ENCODE results near the gene EIF3I. TPM values are rescaled to one million over a fixed set of nuclear protein-coding genes. Genes with fewer than 3 reads are reported as not detected.

EIF3I gene
- total and polyA plus RNA-seq, 2 experiments from 2014 or later = 228 to 274 TPM

GRCh38 chr1:32276032-32276782 lies 54.0 kb downstream of the EIF3I start:
- TF ChIP-seq ZNF331 (CRISPR knock-in tag; IDR thresholded peaks at IDR 0.05; ENCODE audit: low read depth) = no peak
- TF ChIP-seq EZH2phosphoT487 (IDR thresholded peaks at IDR 0.05; ENCODE audit: unreplicated experiment) = no peak
- no peak for TF ChIP-seq NANOG (IDR thresholded peaks at IDR 0.05; ENCODE audit: borderline replicate concordance)
- TF ChIP-seq CTCF (conservative IDR thresholded peaks at IDR 0.05; ENCODE audit: low read depth in 2 of 2) = no peak
- no peak overlapping the region for H3K27ac ChIP-seq (ENCODE audit: low read depth)
- peaks cover 39% of the 10 kb centered on the region for H3K4me1 Mint-ChIP-seq

More at GRCh38 chr1:32276032-32276782, 54.0 kb downstream of the EIF3I start:
- Histone ChIP-seq H3K4me3 (peak overlapping the region; percentile 65), H3K4me2 (peak overlapping the region; percentile 93; the same call in 1 of the 2 replicates), H3K79me2 (replicated peaks; ENCODE audit: insufficient read depth) (no peaks in the 10 kb centered on the region; the same call in 1 of the 2 replicates), H3K9me2 (ENCODE audit: insufficient read depth) (0 out of 2 replicates have a peak, but pooled peaks cover 3% of the 10 kb centered on the region), H3K4me1 (ENCODE audit: insufficient read depth) (peaks cover 26% of the 10 kb centered on the region), H3K27me3 (ENCODE audit: insufficient read depth) (0 out of 2 replicates have a peak, but pooled peaks cover 5% of the 10 kb centered on the region), H2AFZ (no peak overlapping the region), H3F3A (replicated peaks; ENCODE audit: low read depth) (peaks cover 16% of the 10 kb centered on the region), H4K20me1 (replicated peaks; ENCODE audit: insufficient read depth) (no peaks in the 10 kb centered on the region), H3K36me3 (ENCODE audit: insufficient read depth) (peaks cover 6% of the 10 kb centered on the region; the same call in 1 of the 2 replicates)
- DNase-seq (ENCODE audit: low spot score) (no peak), ATAC-seq (no peak)
- peak overlapping the region; percentile 48; the same call in 1 of the 3 replicates for H3K4me3 Mint-ChIP-seq
- no peaks in the 10 kb centered on the region for H3K9me3 Mint-ChIP-seq
- peaks cover 42% of the 10 kb centered on the region for H3K36me3 Mint-ChIP-seq (ENCODE audit: low read depth)
- H3K27ac Mint-ChIP-seq = no peak overlapping the region
- H3K27me3 Mint-ChIP-seq (ENCODE audit: insufficient read depth, low read depth, poor library complexity) = peaks cover 11% of the 10 kb centered on the region

Small RNA genes within 50 kb of the gene (small RNA-seq; reads per million reads assigned to genes)
- gene RF00017 (ENCODE audit: low replicate concordance) = not detected

Other genes with a start within 250 kb of the EIF3I start
- 251 and 263 TPM in 2 replicates for gene KHDRBS1, start 208.5 kb upstream of the EIF3I start, total RNA-seq (2014; rRNA removed; shearing (Covaris generic))
- 184 and 191 TPM in 2 replicates for gene KHDRBS1, start 208.5 kb upstream of the EIF3I start, polyA plus RNA-seq (2016; fragmentation: Nextera tagmentation; extraction: Ambion mirVana)
- gene TMEM39B, start 149.5 kb upstream of the EIF3I start, total RNA-seq (2014; rRNA removed; shearing (Covaris generic)) = 9.7 and 10.1 TPM in 2 replicates
- gene TMEM39B, start 149.5 kb upstream of the EIF3I start, polyA plus RNA-seq (2016; fragmentation: Nextera tagmentation; extraction: Ambion mirVana) = 17.8 and 18.3 TPM in 2 replicates
- 69.7 and 72.2 TPM in 2 replicates for gene KPNA6, start 114.4 kb upstream of the EIF3I start, total RNA-seq (2014; rRNA removed; shearing (Covaris generic))
- 27.5 and 28.6 TPM in 2 replicates for gene KPNA6, start 114.4 kb upstream of the EIF3I start, polyA plus RNA-seq (2016; fragmentation: Nextera tagmentation; extraction: Ambion mirVana)
- 45.2 and 52.1 TPM in 2 replicates for gene TXLNA, start 42.7 kb upstream of the EIF3I start, total RNA-seq (2014; rRNA removed; shearing (Covaris generic))
- 13.2 and 15.2 TPM in 2 replicates for gene TXLNA, start 42.7 kb upstream of the EIF3I start, polyA plus RNA-seq (2016; fragmentation: Nextera tagmentation; extraction: Ambion mirVana)
- gene CCDC28B, start 21.8 kb upstream of the EIF3I start, total RNA-seq (2014; rRNA removed; shearing (Covaris generic)) = 8.6 and 8.7 TPM in 2 replicates
- 35.2 and 39.7 TPM in 2 replicates for gene CCDC28B, start 21.8 kb upstream of the EIF3I start, polyA plus RNA-seq (2016; fragmentation: Nextera tagmentation; extraction: Ambion mirVana)
- gene IQCC, start 16.7 kb upstream of the EIF3I start, total RNA-seq (2014; rRNA removed; shearing (Covaris generic)) = 3.5 and 3.8 TPM in 2 replicates
- gene IQCC, start 16.7 kb upstream of the EIF3I start, polyA plus RNA-seq (2016; fragmentation: Nextera tagmentation; extraction: Ambion mirVana) = 1.7 and 2.5 TPM in 2 replicates
- gene DCDC2B, start 13.3 kb upstream of the EIF3I start, total RNA-seq (2014; rRNA removed; shearing (Covaris generic)) = not detected in 2 replicates
- 0.21 and 0.42 TPM in 2 replicates for gene DCDC2B, start 13.3 kb upstream of the EIF3I start, polyA plus RNA-seq (2016; fragmentation: Nextera tagmentation; extraction: Ambion mirVana)
- gene TMEM234, start 54 bp upstream of the EIF3I start, total RNA-seq (2014; rRNA removed; shearing (Covaris generic)) = 4.7 and 7.7 TPM in 2 replicates
- 8.1 and 8.2 TPM in 2 replicates for gene TMEM234, start 54 bp upstream of the EIF3I start, polyA plus RNA-seq (2016; fragmentation: Nextera tagmentation; extraction: Ambion mirVana)
- 0.31 TPM in 1 of 2 replicates, not detected in the other for gene FAM167B, start 24.8 kb downstream of the EIF3I start, total RNA-seq (2014; rRNA removed; shearing (Covaris generic))
- 2.2 TPM in 2 replicates for gene FAM167B, start 24.8 kb downstream of the EIF3I start, polyA plus RNA-seq (2016; fragmentation: Nextera tagmentation; extraction: Ambion mirVana)
- gene LCK, start 28.9 kb downstream of the EIF3I start, total RNA-seq (2014; rRNA removed; shearing (Covaris generic)) = 69.4 and 86.6 TPM in 2 replicates
- gene LCK, start 28.9 kb downstream of the EIF3I start, polyA plus RNA-seq (2016; fragmentation: Nextera tagmentation; extraction: Ambion mirVana) = 33.2 and 37.5 TPM in 2 replicates
- gene HDAC1, start 69.7 kb downstream of the EIF3I start, total RNA-seq (2014; rRNA removed; shearing (Covaris generic)) = 104 and 116 TPM in 2 replicates
- gene HDAC1, start 69.7 kb downstream of the EIF3I start, polyA plus RNA-seq (2016; fragmentation: Nextera tagmentation; extraction: Ambion mirVana) = 82.6 and 84.7 TPM in 2 replicates
- 266 and 329 TPM in 2 replicates for gene MARCKSL1, start 113.8 kb downstream of the EIF3I start, total RNA-seq (2014; rRNA removed; shearing (Covaris generic))
- gene MARCKSL1, start 113.8 kb downstream of the EIF3I start, polyA plus RNA-seq (2016; fragmentation: Nextera tagmentation; extraction: Ambion mirVana) = 553 and 576 TPM in 2 replicates
- gene FAM229A, start 140.1 kb downstream of the EIF3I start, total RNA-seq (2014; rRNA removed; shearing (Covaris generic)) = 0.27 and 4.2 TPM in 2 replicates
- gene FAM229A, start 140.1 kb downstream of the EIF3I start, polyA plus RNA-seq (2016; fragmentation: Nextera tagmentation; extraction: Ambion mirVana) = 2.1 and 3.6 TPM in 2 replicates
- not detected in 2 replicates for gene TSSK3, start 140.1 kb downstream of the EIF3I start, total RNA-seq (2014; rRNA removed; shearing (Covaris generic))
- gene TSSK3, start 140.1 kb downstream of the EIF3I start, polyA plus RNA-seq (2016; fragmentation: Nextera tagmentation; extraction: Ambion mirVana) = 0.54 TPM in 1 of 2 replicates, not detected in the other
- gene BSDC1, start 172.0 kb downstream of the EIF3I start, total RNA-seq (2014; rRNA removed; shearing (Covaris generic)) = 50.7 and 55.8 TPM in 2 replicates
- gene BSDC1, start 172.0 kb downstream of the EIF3I start, polyA plus RNA-seq (2016; fragmentation: Nextera tagmentation; extraction: Ambion mirVana) = 22.7 and 24.9 TPM in 2 replicates
- 3.8 and 4.2 TPM in 2 replicates for gene ZBTB8B, start 242.7 kb downstream of the EIF3I start, total RNA-seq (2014; rRNA removed; shearing (Covaris generic))
- gene ZBTB8B, start 242.7 kb downstream of the EIF3I start, polyA plus RNA-seq (2016; fragmentation: Nextera tagmentation; extraction: Ambion mirVana) = 0.95 and 1.1 TPM in 2 replicates

Measured in GM23338 (cell line).